Activated CD8-positive, alpha-beta memory T cell treated with anti-CD3 and anti-CD28 coated beads, Interleukin-2, amount 50 U/mL, for 48 hours (primary cell): ENCODE results near the gene AHCYL2.

Experiments
- DNase-seq: peaks from one replicate; pipeline ENCODE4 v3.0.0-alpha.2; 2020

Gene AHCYL2

DNA sequence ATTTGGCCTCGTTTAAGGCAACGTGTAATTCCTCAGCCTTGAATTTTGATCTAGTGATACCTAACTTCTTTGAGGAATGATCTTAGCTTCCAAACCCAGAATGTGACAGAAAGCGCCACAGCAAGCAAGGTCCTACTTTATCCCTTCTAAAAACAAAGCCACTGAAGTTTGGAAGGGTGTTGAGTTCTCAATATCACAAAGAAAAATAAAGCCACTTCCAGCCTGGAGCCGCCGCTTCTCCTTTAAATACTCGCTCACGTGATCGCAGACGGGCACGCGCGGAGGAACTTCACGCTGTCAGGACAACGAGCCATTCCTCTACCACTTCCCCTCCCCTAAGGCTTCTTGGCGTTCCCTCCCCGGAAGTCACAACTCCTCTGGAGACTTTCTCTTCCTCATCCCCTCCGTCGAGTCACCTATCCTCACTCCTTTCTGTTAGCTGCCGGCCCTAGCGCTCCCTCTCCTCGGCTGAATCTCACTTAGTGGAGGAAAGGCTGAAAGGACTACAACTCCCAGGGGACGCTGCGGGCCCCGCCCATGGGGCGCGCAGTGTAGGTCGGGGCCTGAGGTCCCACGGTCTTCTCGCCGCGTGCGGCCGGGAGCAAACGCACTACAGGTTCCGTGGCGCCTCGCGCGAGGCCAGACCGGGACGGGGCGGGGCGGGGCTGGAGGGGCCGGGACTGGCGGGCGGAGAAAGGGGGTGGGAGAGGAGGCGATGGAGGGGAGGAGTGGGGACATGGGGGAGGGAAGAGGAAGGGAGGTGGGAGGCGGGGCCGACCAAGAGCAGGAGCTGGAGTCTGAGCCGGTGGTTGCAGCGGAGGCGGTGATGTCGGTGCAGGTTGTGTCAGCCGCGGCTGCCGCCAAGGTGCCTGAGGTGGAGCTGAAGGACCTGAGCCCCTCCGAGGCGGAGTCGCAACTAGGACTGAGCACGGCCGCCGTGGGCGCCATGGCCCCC lies at the start of gene AHCYL2:
Gene AHCYL2, plus strand, starts transcription at position 780 of the 955 bp plus-strand sequence.
- peak; percentile 96 for DNase-seq

DNA sequence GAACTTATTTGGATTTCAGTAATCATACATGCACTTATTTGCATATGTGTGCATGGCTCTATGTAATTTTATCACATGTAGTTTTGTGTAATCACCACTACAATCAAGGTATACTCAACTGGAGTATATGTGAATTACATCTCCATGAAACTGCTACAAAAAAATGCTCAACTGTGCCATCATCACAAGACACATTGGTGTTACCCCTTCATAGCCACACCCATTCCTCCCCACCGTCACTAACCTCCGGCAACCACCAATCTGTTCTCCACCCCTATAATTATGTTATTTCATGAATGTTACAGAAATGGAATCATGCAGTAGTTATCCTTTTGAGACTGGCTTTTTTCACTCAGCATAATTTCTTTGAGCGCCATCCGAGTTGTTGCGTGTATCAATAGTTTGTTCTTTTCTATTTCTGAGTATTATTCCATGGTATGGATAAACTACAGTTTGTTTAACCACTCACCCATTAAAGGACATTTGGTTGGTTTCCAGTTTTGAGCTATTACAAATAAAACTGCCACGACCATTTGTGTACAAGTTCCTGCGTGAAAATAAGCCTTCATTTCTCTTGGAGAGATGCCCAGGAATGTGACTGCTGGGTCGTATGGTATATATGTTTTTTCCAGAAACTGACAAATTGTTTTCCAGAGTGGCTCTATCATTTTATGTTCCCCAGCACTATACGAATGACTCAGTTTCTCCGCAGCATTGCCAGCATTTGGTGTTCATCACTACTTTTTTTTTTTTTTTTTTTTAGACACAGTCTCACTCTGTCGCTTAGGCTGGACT lies 47.7 kb upstream of the AHCYL2 start:
- no peak for DNase-seq

DNA sequence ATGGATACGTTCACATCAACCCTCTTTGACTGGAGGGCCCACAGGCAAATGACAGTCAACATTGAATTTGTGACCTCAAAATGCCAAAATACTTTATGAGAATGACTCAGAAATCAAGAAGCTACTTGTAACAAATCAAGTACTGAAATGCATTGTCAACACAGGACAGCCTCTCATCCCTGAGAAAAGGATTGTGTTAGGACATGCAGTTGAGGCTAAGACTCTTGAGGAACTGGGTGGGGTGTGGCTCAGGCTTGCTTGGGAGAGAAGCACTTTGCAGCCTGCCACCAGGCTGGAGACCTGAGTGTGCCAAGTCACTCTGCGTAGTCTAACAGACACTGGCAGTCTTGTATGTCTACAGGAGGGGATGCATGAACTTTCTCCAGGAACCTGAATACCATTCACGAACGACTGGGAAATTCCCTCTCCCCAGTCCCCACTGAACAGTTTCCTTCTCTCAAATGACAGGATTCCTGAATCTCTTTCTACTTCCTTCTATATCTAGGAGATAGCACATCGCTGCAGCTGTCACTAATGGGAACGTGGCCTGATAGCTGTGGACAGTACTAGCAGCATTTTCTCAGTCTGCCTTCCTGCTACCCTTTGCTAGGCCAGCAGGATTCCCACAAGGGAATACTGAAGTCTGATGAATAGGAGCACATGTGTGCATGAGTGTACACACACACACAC lies 39.7 kb upstream of the AHCYL2 start:
- no peak for DNase-seq

DNA sequence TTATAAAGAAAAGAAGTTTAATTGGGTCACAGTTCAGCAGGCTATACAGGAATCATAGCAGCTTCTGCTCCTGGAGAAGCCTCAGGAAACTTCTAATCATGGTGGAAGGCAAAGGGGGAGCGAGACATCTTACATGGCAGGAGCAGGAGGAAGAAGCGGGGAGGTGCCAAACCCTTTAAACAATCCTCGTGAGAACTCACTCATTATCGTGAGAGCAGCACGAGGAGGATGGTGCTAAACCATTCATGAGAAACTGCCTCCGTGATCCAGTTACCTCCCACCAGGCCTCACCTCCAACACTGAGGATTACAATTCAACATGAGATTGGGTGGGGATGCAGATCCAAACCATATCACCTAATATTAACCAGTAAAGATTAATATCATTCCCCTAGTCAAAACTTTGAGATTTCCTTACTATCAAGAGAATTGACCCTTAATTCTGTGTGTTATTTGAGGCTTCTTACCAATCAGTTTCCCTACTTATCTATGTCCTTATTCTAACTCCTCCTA lies 38.0 kb upstream of the AHCYL2 start:
- no peak for DNase-seq

DNA sequence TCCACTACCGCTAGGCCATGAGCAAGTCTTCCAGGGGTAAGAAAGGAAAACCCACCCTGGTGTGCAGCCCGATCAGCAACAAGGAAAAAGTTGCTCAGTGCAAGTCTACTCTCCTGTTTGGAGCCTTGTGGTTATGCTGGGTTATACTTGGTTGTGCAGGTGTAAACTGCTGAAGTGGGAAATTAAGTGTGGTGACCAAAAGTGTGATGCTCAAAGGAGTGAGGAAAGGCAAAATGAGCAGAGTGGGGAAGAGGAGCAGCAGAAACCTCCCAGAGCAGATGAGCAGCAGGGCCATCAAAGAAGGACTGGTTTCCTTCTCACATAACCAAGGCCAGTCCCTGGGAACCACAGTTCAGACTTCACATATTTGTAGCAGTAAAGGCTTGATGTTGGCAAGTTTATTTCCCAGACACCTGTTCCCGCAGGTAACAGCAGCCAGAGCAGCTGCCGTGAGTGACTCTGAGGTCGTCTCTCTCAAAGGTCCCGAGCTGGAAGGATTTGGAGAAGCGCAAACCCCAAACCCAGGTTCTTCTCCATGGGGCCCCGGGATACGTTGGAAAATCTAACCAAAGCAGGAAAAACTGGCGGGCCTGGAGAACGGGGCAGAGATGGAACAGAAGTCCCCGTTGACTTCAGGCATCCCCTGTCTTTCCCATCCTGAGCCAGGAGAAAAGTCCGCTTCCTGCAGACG lies 37.0 kb upstream of the AHCYL2 start:
- no peak for DNase-seq

DNA sequence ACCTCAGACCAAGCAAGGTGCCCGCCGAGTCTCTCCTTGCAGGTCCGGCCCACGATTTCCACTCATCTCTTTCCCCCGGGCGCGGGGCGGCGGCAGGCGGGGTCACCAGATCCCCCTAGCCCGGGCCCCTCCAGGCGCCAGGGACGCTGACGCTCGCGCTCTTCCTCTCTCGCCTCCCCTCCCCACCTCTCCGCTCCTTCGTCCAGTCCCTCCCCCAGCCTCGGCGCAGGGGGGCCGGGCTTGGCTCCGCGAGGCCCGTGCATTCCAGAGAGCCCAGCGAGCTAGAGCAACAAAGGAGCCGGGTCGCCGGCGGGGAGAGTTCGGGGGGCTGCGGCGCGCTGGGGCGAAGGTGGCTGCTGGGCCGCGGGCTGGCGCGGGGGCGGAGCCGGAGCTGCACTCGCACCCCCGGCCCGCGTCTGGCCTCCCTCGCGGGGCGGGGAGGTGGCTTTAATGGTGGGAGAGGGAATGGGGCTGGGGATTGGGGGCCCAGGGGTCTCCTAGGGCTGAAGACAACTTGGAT lies 36.4 kb upstream of the AHCYL2 start, which contains the start of gene SMO:
Gene SMO, plus strand, starts transcription at position 262 of the 520 bp plus-strand sequence. CDS start 519 bp downstream, outside the sequence.
- DNase-seq, result no peak

DNA sequence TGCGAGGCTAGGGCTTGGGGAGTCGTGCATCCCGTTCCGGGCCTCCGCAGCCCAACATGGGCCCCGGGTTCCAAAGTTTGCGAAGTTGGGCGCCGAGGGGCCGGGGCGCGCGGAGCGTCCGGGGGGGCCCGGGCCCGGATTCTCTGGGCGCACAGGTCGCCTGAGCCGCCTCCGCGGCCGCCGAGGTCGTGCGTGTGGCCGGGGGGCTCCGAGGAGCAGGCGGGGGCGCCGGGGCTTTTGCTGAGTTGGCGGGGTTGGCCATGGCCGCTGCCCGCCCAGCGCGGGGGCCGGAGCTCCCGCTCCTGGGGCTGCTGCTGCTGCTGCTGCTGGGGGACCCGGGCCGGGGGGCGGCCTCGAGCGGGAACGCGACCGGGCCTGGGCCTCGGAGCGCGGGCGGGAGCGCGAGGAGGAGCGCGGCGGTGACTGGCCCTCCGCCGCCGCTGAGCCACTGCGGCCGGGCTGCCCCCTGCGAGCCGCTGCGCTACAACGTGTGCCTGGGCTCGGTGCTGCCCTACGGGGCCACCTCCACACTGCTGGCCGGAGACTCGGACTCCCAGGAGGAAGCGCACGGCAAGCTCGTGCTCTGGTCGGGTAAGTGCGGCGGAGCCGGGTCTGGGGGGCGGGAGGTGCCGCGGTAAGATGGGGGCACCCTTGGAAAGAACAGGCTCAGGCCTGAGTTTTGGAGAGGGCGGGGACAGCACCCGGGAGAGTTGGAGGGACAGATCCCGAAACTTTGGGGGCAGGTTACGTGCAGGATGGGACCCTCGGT lies 35.8 kb upstream of the AHCYL2 start:
- no peak for DNase-seq

DNA sequence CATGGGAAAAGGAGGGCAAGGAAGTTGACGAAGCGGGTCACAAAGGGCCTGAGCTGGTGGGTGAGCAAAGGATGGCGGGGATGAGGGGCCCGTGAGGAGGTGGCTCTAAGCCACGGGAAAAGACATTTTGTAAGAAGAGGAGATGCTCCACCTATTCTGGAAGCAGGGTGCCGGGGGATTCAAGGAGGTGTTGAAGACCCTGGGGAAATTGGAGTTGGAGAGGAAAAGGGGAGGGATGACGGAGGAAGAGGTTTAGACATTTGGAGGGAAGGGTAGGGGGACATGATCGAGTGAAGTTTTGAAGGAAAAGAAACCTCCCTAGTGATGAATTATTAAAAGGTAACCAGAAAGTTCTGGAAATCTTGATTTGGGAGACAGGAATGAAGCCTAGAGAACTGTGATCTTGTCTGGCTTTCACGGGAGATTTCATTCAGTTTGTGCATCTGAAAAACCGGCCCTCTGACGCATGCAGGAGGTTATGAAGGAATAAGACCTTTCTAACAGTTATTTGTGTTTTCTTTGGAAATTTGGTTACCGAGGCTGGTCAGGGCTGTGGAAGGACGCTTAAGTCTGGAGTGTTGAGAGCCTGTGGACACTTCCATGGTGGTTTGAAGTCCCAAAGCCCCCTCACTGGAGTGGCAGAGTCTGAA lies 35.0 kb upstream of the AHCYL2 start:
- DNase-seq, result no peak

DNA sequence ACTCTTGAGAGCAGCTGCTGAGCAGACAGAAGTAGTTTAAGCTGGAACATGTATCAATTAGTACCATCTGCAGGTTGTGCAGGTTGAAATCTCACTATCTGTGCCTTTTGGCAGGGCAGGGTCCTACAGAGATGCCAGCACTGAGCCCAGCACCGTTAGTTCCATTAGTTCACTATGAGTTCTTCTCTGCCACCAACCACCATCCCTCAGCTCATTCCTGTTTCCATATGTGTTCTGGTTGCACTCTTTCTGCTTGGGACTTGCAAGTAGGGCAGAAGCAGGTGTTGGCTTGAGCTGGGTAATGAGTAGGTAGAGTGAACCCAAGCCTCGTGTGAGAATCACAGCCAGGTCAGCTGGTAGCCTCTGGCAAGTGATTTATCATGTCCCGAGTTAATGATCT lies 33.6 kb upstream of the AHCYL2 start:
- DNase-seq, result no peak

DNA sequence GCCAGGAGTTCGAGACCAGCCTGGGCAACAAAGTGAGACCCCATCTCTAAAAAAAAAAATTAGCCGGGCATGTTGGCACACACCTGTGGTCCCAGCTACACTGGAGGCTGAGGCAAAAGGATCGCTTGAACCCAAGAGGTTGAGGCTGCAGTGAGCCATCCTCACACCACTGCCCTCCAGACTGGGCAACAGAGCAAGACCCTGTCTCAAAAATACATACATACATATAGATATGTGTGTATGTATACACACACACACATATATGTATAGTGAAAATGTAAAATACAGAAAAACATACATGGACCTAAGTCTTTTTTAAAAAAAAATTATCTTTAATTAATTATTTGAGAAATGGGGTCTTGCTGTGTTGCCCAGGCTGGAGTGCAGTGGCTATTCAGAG lies 30.9 kb upstream of the AHCYL2 start:
- DNase-seq, result no peak

DNA sequence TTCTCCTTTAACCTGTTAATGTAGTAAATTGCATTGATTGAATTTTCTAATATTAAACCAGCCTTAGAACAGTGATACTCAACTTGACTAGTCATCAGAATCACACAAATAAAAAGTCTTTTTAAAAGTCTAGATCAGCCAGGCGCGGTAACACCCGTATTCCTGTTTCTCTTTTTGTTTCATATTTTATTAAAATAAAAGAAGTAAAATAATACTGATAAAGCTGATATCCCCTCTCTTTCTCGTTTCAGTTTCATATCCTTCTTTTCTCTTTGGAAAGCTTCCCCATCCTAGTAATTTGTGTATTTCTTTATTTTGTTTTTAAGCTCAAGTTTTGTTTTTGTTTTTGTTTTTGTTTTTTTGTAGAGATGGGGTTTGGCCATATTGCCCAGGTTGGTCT lies 27.1 kb upstream of the AHCYL2 start:
- no peak for DNase-seq

DNA sequence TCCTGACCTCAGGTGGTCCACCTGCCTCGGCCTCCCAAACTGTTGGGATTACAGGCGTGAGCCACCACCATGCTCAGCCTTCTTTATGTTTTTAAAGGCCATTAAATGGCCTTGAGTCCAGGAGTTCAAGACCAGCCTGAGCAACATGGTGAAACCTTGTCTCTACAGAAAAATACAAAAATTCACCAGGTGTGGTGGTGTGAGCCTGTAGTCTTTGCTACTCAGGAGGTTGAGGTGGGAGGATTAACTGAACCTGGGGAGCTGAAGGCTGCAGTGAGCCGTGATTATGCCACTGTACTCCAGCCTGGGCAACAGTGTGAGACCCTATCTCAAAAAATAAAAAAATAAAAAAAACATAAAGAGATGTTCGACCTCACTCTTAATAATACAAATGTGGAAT lies 25.4 kb upstream of the AHCYL2 start:
- DNase-seq, result no peak

DNA sequence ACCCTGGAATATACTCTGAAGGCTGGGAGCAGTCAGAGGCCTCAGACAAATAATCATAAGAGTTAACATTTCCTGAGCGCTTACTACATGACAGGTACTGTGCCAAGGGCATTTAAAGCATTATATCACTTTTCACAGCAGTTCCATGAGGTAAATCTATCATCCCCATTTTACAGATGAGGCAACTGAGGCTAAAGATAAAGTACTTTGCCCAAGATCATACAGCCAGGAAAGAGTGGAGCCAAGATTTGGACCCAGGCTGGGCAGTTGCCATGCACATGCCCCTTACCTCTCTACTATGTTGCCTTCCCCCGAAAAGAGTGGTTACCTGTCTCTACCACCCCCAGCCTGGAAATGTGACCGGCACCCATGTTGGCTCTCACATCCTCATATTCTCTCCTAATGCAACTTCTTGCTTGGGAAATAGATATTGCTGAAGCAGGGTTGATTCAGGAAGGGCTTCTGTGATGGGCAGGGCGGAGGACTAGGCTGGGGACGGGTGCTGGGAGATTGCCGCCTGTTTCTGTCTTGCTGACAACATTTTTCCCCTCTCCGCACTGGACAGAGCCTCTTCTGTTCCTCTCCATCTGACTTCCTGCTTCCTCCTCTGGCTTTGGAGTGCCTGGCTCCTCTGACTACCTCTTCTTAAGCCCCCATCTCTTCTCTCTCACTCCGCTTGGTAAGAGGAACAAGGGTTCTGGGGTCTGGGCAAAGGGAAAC lies 22.6 kb upstream of the AHCYL2 start:
- DNase-seq, result no peak

DNA sequence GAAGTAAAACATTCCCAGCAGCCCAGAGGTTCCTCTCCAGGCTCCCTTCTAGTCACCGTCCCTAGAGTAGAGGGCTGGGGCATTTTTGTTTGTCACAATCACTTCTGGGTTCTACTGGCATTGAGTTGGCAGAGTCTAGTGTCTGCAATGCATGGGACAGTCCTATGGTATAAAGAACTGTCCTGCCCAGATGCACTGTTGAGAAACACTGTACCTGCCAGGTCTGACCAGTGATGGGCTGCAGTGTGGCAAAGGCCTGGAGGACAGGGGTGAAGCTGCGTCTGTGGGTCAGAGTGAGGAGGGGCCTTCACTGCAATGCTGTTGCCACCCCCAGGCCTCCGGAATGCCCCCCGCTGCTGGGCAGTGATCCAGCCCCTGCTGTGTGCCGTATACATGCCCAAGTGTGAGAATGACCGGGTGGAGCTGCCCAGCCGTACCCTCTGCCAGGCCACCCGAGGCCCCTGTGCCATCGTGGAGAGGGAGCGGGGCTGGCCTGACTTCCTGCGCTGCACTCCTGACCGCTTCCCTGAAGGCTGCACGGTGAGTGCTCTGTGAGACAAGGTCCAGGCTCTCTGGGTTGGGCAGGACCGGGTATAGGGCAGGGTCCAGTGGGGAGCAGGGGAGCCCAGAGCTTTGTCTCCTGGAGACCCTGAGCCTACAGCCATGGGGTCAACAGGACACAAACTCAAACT lies 21.6 kb upstream of the AHCYL2 start:
- no peak for DNase-seq

DNA sequence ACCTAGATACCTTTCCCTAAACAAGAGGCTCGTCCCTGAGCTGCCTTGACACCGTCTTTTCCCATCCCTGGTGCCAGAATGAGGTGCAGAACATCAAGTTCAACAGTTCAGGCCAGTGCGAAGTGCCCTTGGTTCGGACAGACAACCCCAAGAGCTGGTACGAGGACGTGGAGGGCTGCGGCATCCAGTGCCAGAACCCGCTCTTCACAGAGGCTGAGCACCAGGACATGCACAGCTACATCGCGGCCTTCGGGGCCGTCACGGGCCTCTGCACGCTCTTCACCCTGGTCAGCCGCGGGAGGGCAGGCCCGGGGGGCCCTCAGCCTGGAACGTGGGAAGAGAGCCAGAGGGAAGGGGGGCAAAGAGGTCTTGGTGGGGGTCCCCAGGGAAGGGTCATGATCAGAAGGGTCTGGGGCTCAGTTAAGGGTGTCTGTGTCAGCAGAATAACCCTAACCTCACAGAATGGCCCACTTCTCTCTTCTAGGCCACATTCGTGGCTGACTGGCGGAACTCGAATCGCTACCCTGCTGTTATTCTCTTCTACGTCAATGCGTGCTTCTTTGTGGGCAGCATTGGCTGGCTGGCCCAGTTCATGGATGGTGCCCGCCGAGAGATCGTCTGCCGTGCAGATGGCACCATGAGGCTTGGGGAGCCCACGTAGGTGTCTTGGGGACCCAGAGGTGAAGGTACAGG lies 19.6 kb upstream of the AHCYL2 start:
- no peak for DNase-seq

DNA sequence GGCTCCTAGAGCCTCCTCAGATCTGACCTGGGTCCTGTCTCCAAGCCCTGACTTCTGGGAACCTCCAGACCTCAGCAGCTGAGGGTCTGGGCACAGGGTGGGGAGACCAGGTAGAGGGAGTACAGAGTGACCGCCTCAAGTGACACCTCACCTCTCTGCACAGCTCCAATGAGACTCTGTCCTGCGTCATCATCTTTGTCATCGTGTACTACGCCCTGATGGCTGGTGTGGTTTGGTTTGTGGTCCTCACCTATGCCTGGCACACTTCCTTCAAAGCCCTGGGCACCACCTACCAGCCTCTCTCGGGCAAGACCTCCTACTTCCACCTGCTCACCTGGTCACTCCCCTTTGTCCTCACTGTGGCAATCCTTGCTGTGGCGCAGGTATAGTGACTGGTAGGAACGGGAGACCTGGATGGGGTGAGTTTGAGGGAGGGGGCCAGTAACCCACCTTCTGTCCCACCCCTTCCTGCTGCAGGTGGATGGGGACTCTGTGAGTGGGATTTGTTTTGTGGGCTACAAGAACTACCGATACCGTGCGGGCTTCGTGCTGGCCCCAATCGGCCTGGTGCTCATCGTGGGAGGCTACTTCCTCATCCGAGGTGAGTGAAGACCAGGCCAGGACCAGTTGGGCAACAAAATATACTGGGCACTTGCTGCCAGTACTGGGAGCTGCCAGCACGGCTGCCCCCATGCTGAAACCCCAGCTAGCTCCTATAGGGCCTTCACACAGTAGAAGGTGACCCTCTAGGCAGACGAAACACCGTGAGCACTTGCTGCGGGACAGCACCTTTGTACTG lies 18.6 kb upstream of the AHCYL2 start:
- no peak for DNase-seq

DNA sequence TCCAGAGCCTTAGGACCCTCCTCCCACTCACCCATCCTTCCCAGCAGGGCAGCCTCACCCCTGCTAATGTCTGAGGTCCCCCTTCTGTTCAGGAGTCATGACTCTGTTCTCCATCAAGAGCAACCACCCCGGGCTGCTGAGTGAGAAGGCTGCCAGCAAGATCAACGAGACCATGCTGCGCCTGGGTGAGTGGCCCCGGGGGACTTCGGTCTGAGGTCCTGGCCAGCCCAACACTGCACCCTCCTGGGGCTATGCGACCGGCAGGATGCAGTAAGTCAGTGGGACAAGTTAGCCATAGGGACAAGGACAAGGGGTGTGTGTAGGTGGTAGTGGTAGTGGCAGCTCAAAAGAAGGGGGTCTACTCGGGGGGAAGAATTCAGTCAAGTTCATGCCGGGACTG lies 16.2 kb upstream of the AHCYL2 start:
- no peak for DNase-seq
